ENCODE measurements around the gene NSMCE1.
"Not testable (repeated sequence)": the region's sequence is repeated elsewhere in the genome, so short reads cannot be mapped to it uniquely, and the experiment has no call there.

Gene NSMCE1

GRCh38 chr16:27215660-27216059 is 52.9 kb downstream of the NSMCE1 start:
- DNase-seq (ENCODE audit: low spot score): no peak

GRCh38 chr16:27214084-27214961 is 54.2 kb downstream of the NSMCE1 start:
- DNase-seq (ENCODE audit: low spot score): no peak

- no peak for DNase-seq (ENCODE audit: low spot score)
These were observed 57.5 kb downstream of the NSMCE1 start for GRCh38 chr16:27211026-27211425.

- DNase-seq (ENCODE audit: low spot score): no peak
These were observed 58.4 kb downstream of the NSMCE1 start for GRCh38 chr16:27210174-27210573.

- DNase-seq (ENCODE audit: low spot score): no peak
These were observed 59.0 kb downstream of the NSMCE1 start for GRCh38 chr16:27209591-27209990.

DNA sequence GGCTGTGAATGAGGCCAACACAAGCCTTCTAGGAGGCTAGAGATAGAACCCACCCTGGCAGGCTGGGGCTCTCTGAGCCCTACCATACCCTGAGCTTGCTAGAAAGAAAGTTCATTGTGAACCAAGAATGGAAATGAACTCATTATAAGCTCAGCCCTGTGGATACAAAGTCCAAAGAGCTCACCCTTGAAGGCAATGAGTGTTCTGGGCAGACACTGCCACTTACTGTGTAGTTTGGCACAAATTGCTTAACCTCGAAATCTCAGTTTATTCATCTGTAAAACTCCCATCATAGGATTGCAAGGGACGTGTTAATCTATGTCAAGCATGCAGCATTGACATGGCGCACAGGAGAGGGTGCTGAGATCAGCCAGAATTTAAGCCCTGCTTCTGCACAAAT is 59.8 kb downstream of the NSMCE1 start:
- DNase-seq (ENCODE audit: low spot score): no peak

DNA sequence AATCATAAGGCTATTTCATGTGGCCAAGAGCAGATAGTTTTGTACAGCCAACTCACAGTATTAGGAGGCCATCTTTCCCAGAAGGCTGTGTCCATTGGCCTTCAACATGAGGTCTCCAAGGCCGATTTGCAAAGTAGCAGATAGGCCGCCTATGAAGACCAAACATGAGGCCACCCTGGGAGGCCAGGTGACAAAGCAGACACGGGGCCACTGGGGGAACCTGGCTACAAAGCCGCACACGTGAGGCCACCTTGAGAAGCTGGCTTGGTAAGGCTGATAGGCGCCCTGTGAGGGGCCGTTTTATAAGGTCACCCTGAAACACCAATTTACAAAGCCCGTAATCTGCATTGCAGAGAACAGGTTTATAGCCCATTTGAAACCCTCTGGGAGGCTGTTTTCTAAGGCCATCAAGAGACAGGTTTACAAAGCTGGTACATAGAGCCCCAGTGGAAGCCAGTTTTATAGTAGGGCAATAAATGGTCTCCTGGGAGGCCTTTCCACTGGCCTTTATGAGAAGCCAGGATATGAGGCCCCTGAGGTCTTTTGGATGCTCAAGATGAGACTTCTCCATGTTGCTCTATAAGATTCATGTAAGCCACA is 60.4 kb downstream of the NSMCE1 start:
- no peak for DNase-seq (ENCODE audit: low spot score)

DNA sequence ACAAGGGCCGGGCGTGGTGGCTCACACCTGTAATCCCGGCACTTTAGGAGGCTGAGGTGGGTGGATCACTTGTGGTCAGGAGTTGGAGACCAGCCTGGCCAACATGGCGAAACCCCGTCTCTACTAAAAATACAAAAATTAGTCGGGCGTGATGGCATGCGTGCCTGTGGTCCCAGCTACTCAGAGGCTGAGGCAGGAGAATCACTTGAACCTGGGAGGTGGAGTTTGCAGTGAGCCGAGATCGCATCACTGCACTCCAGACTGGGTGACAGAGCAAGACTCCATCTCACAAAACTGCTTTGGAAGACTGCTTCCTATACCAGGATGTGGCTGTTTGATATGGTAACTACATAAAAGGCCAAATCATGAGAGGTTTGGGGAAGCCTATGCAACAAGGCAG is 61.5 kb downstream of the NSMCE1 start:
- not testable (repeated sequence) for DNase-seq (ENCODE audit: low spot score)

DNA sequence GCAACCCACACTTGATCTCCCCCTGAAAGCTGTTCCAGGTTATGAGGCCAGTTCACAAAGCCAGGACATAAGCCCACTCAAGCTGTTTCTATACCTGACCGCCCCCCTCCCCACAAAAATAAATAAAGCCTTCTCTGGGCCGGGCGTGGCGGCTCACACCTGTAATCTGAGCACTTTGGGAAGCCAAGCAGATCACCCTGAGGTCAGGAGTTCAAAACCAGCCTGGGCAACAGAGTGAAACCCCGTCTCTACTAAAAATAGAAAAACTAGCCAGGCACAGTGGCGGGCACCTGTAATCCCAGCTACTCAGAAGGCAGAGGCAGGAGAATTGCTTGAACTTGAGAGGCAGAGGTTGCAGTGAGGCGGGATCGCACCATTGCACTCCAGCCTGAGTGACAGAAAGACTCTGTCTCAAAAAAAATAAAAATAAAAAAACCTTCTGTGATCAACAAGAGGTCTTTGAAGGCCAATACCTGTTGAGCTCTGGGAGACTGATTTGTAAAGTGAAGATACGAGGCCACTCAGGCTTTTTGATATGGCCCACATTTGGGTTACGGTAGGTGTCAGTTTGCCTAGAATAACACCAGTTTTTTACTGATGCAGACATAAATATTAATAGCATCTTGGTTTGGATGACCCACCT is 63.0 kb downstream of the NSMCE1 start:
- DNase-seq (ENCODE audit: low spot score): no peak

- no peak for DNase-seq (ENCODE audit: low spot score)
These were observed 64.2 kb downstream of the NSMCE1 start for GRCh38 chr16:27204312-27204915.

DNA sequence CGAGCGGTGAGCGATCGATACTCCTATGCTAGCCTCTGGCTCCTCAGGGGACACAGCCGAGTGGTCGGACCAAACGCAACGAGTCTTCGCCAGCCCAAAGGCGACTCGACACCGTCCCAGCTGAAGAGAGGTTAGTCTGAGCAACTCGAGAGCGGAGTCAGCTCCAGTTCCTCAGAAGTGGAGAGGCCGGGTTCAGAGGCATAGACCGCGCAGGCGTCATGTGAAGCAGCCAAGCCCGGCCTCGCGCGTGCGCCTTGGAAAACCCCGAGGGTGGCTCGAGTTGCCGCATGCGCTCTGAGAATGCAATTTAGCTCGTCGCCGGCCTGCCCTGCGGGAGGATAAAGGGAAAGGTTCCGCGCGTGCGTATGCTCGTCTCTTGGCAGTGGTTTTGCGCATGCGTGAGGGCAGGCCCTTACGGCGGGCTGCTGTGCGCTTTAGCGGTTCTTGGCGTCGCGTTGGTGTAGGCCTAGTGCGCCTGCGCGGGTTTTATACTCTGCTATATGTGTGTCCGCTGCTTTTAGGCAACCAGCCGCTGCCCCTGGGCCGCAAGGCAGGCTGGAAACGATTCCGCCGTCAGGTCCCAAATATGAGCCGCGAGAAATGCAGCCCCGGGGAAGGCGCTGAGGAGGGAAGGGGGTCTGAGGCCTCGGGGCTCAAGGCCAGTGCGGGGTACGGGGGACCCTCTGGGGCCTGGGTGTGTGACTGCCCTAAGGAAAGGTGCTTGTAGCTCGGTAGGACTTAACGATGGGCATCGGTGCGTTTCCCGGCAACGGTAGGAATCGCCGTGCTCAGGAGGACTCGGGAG is 64.9 kb downstream of the NSMCE1 start, which contains the start of gene KDM8:
Gene KDM8 (plus strand): TSS at position 20 of the 805 bp plus-strand sequence. CDS start 6,598 bp downstream, outside the sequence.
- peak; percentile 100 for DNase-seq (ENCODE audit: low spot score)

GRCh38 chr16:27202923-27203506 is 65.6 kb downstream of the NSMCE1 start:
- DNase-seq (ENCODE audit: low spot score): peak; percentile 91

- not testable (repeated sequence) for DNase-seq (ENCODE audit: low spot score)
These were observed 67.7 kb downstream of the NSMCE1 start for GRCh38 chr16:27200914-27201313.

DNA sequence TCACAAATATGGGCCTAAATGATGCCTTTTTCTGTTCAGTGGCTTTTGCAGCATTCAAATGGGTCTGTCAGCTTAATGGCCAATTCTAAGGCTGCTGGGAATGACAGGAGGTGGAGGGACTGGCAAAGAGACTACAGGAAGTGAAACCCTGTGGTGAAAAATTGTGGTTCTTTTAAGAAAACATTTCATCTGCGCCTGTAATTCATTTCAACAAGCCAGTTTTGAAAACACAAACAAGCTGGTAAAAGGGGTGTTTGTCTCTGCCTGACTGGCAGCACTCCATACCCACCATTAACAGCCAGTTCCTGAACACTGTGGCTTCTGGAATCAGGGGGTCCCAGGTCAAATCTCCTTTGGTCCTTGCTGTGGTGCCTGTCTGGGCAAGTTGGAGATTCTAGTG is 68.8 kb downstream of the NSMCE1 start:
- no peak for DNase-seq (ENCODE audit: low spot score)

GRCh38 chr16:27199235-27199586 is 69.4 kb downstream of the NSMCE1 start:
- DNase-seq (ENCODE audit: low spot score): no peak

DNA sequence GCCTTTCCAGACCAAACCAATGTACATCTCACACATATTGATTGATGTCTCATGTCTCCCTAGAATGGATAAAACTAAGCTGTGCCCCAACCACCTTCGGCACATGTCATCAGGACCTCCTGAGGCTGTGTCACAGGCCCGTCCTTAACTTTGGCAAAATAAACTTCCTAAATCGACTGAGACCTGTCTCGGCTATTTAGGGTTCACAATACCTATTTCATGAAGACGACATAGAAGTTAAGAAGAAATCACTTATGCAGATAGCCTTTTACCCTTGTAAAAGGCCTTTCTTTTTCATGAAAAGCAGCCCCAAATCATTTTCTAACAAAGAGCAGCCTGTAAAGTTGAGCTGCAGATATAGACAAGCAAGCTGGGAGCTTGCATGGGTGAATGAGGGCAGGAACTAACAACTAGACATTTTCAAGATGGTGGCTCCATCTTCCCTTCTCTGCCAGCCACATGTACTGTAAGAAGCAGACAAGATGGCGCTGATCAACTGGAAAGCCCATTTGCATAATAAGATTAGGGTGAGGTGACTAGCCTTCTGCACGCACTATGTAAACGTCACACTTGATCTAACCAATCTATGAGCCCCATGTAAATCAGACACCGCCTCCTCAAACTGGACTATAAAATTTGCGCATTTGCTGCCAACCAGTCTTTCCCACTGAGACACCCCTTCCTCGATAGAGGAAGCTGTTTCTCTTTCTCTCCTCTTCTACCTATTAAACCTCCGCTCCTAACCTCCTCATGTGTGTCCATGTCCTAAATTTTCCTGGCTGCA is 69.9 kb downstream of the NSMCE1 start:
- DNase-seq (ENCODE audit: low spot score): no peak

- no peak for DNase-seq (ENCODE audit: low spot score)
These were observed 71.6 kb downstream of the NSMCE1 start for GRCh38 chr16:27197004-27197403.

DNA sequence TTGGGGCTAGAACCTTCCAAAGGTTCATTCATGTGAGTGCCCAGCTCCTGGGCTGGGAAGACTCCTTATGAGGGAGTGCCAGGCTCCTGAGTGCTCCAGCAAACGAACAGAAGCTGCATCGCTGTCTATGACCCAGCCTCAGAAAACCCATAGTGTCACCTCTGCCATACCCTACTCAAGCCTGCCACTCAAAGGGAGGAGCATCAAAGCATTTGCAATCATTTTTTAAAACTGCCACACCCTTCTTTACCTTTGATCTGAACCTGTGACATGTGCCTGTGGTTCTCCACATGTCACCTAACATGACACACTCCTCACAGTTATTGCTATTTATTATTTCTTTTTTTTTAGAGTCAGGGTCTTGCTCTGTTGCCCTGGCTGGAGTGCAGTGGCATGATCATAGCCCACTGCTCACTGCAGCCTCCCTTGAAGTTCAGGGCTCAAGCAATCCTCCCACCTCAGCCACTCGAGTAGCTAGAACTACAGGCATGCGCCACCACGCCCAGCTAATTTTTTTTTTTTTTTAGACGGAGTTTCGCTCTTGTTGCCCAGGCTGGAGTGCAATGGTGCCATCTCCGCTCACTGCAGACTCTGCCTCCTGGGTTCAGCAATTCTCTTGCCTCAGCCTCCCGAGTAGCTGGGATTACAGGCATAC is 72.5 kb downstream of the NSMCE1 start:
- no peak for DNase-seq (ENCODE audit: low spot score)

- DNase-seq (ENCODE audit: low spot score): no peak
These were observed 73.4 kb downstream of the NSMCE1 start for GRCh38 chr16:27195076-27195741.

All from GM03348 (cell line).